PC-9 (cell line): ENCODE results near the gene ZBTB22. TPM values are rescaled to one million over a fixed set of nuclear protein-coding genes. Genes with fewer than 3 reads are reported as not detected.
A peak's percentile ranks its signal among the peaks of the same experiment; 100 is the strongest.
"Not testable (repeated sequence)": the region's sequence is repeated elsewhere in the genome, so short reads cannot be mapped to it uniquely, and the experiment has no call there.

ENCODE experiments used
- BruUV-seq: library from RNA; stranded (reverse); fragments of 400-500 nt; replicated peaks from 2 replicates; lab custom pipeline; 2021; lab: Mats Ljungman, UMichigan
- CTCF ChIA-PET: fragments of 300-600 bp; sonication (Branson Sonifier 250); formaldehyde crosslinking; loops from one replicate; lab custom pipeline; 2022; ENCODE audit warnings: antibody characterized with exemption; lab: Charles Lee
- POLR2A ChIA-PET: fragments of 300-600 bp; sonication (Branson Sonifier 250); formaldehyde crosslinking; loops from one replicate; lab custom pipeline; 2022; ENCODE audit warnings: antibody characterized with exemption; ENCODE audit not compliant: unreplicated experiment; lab: Charles Lee
- DNase-seq, 2 experiments: peaks; one replicate each; pipeline versions ENCODE4 v3.0.0 to v3.0.0-alpha.2; 2015 to 2022; ENCODE audit warnings: mixed read lengths in 1 of 2
- H2AFZ ChIP-seq: fragments of 200-600 bp; sonication (generic); 2 replicates; pipeline ENCODE4 v1.8.1; 2017; ENCODE audit warnings: antibody characterized with exemption
- H3F3A ChIP-seq: fragments of 200-600 bp; sonication (generic); 2 replicates; pipeline ENCODE4 v1.8.1; 2017; ENCODE audit warnings: antibody characterized with exemption, mild to moderate bottlenecking, low read depth; ENCODE audit not compliant: insufficient read depth
- H3K27ac ChIP-seq: fragments of 200-600 bp; sonication (generic); 2 replicates; pipeline ENCODE4 v1.6.1; 2016; ENCODE audit warnings: mixed run types
- H3K27me3 ChIP-seq: fragments of 200-600 bp; sonication (generic); 2 replicates; pipeline ENCODE4 v1.6.1; 2016; ENCODE audit warnings: low read depth, mixed run types; ENCODE audit not compliant: insufficient read depth
- H3K36me3 ChIP-seq: fragments of 200-600 bp; sonication (generic); 2 replicates; pipeline ENCODE4 v1.6.1; 2016; ENCODE audit warnings: low read depth, mixed run types
- H3K4me1 ChIP-seq: fragments of 200-600 bp; sonication (generic); replicated peaks from 2 replicates; pipeline ENCODE4 v1.6.1; 2016; ENCODE audit warnings: mixed run types; ENCODE audit not compliant: insufficient read depth
- H3K4me2 ChIP-seq: fragments of 200-600 bp; sonication (generic); 2 replicates; pipeline ENCODE4 v1.6.1; 2017; ENCODE audit warnings: mixed run types
- H3K4me3 ChIP-seq: fragments of 200-600 bp; sonication (generic); 2 replicates; pipeline ENCODE4 v1.6.1; 2016; ENCODE audit warnings: mixed run types
- H3K79me2 ChIP-seq: fragments of 200-600 bp; sonication (generic); 2 replicates; pipeline ENCODE4 v1.6.1; 2017; ENCODE audit warnings: low read depth, mixed run types
- H3K9me2 ChIP-seq: fragments of 200-600 bp; sonication (generic); 2 replicates; pipeline ENCODE4 v1.8.1; 2017; ENCODE audit warnings: mild to moderate bottlenecking; ENCODE audit not compliant: insufficient read depth
- H3K9me3 ChIP-seq: fragments of 200-600 bp; sonication (generic); 2 replicates; pipeline ENCODE4 v1.8.1; 2016; ENCODE audit warnings: low read depth; ENCODE audit not compliant: insufficient read depth
- H4K20me1 ChIP-seq: fragments of 200-600 bp; sonication (generic); 2 replicates; pipeline ENCODE4 v1.8.1; 2017; ENCODE audit not compliant: insufficient read depth
- CTCF ChIP-seq: fragments of 200-600 bp; sonication (generic); conservative IDR thresholded peaks from 2 replicates; pipeline ENCODE4 v1.6.1; 2017; ENCODE audit warnings: mixed run types, antibody characterized with exemption, mild to moderate bottlenecking, moderate library complexity
- EZH2 ChIP-seq: fragments of 200-600 bp; sonication (generic); IDR thresholded peaks from 2 replicates; pipeline ENCODE4 v1.8.0; 2017; ENCODE audit warnings: antibody characterized with exemption, low read depth
- intact Hi-C: fragments of 100-400 bp; cut with micrococcal nuclease; formaldehyde crosslinking; loops from one replicate; pipeline ENCODE4 v1.10.0; 2022; ENCODE audit not compliant: unreplicated experiment
- total RNA-seq: library from RNA; stranded (reverse); gene quantifications from 2 replicates; pipeline ENCODE4 v1.2.3, GENCODE V29; 2021

ZBTB22 gene
- total RNA-seq, 1 experiment from 2014 or later = 20.8 TPM

DNA sequence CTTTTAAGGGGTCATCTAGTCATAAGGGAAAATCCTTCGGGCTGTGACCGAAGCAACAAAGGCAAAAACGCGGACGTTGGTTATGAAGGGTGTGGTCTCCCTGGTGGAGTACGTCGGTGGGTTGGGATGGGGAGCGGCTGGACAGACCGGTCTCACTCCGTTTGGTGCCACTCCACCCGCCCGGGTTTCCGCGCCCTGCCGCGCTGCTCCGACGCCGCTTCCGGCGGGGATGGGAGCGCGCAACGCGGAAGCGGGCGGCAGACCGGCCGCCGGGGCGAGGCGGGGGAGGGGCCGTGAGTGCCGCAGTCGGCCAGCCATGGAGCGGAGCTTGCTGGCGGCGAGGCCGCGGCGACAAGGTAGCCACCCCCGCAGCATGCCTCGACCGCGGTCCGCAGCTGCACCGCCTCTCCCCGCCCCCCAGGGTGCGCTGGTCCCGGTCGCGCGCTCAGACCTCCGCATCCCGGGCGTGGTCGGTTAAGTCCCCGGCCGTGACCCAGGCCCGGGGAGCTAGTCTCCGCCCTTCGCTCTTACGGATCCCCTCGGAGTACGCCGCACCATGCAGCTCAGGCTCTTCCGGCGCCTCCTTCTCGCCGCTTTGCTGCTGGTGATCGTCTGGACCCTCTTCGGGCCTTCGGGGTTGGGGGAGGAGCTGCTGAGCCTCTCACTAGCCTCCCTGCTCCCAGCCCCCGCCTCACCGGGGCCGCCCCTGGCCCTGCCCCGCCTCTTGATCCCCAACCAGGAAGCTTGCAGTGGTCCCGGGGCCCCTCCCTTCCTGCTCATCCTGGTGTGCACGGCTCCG, 40.5 kb downstream of the ZBTB22 start, which contains the start of gene B3GALT4:
Gene B3GALT4 (plus strand): TSS at position 260 of the 799 bp plus-strand sequence. CDS start 297 bp downstream, at position 557.
- Histone ChIP-seq H3K4me2 (peak within 1 kb of the TSS; percentile 96), H3K4me3 (peak within 1 kb of the TSS; percentile 70; the same call in 1 of the 2 replicates), H3K27ac (peak within 1 kb of the TSS; percentile 79), H3K9me3 (no peaks in the 10 kb centered on the region), H3K9me2 (no peaks in the 10 kb centered on the region), H3K4me1 (peaks cover 36% of the 10 kb centered on the region), H4K20me1 (peaks cover 36% of the 10 kb centered on the region), H3K27me3 (no peaks in the 10 kb centered on the region), H3K36me3 (peaks cover 44% of the 10 kb centered on the region), H3F3A (peaks cover 91% of the 10 kb centered on the region), H2AFZ (no peak within 1 kb of the TSS), H3K79me2 (peaks cover 40% of the 10 kb centered on the region)
- BruUV-seq = no TSS peak
- intact Hi-C loops = loop anchor here (2.0 to 10.0 kb wide), 2 partner anchors 22 to 72 kb away; partner anchors contain the start of genes HSD17B8, RGL2, RING1 and RXRB
- CTCF ChIA-PET = interaction anchor here (0.5 to 0.6 kb wide), 2 partner anchors 25 to 442 kb away, joined by 3 to 8 read pairs; no protein-coding TSS in a partner anchor
- DNase-seq = peak; percentile 92 to 93
- POLR2A ChIA-PET = interaction anchor here (0.7 to 0.9 kb wide), 3 partner anchors 12 to 22 kb away, joined by 5 to 13 read pairs (median 5); partner anchors contain the start of genes PFDN6 and WDR46
- TF ChIP-seq CTCF = peak; percentile 63
- no peak for TF ChIP-seq EZH2

DNA sequence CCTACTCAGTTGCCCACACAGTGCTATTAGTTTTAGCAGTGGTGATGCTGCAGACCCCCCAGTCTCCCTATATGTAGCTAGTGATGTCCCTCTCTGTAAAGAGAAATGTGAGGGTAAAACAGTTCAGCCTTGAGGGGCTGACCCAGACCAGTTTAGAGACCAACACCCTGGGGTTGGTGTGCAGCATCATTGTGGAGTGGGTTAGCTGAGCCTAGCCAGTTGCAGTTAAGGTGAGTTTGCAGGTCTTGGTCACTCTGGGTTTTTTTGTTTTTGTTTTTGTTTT, 41.0 kb downstream of the ZBTB22 start:
- Histone ChIP-seq H3K4me2 (peak overlapping the region; percentile 96), H3K79me2 (peaks cover 42% of the 10 kb centered on the region), H3F3A (peaks cover 89% of the 10 kb centered on the region), H4K20me1 (peaks cover 36% of the 10 kb centered on the region), H3K27me3 (no peaks in the 10 kb centered on the region), H3K9me3 (no peaks in the 10 kb centered on the region), H3K36me3 (peaks cover 44% of the 10 kb centered on the region), H3K4me1 (peaks cover 36% of the 10 kb centered on the region), H3K4me3 (peak overlapping the region; percentile 70; the same call in 1 of the 2 replicates), H3K27ac (peak overlapping the region; percentile 79), H3K9me2 (no peaks in the 10 kb centered on the region), H2AFZ (no peak overlapping the region)
- intact Hi-C loops = loop anchor here (2.0 to 10.0 kb wide), 2 partner anchors 22 to 72 kb away; partner anchors contain the start of genes HSD17B8, RGL2, RING1 and RXRB
- TF ChIP-seq CTCF = no peak
- TF ChIP-seq EZH2 = no peak
- DNase-seq = no peak
- CTCF ChIA-PET = interaction anchor here (0.6 kb wide), 1 partner anchor 443 kb away, joined by 3 read pairs; no protein-coding TSS in a partner anchor
- BruUV-seq = no TSS peak
- POLR2A ChIA-PET = no interaction called here

DNA sequence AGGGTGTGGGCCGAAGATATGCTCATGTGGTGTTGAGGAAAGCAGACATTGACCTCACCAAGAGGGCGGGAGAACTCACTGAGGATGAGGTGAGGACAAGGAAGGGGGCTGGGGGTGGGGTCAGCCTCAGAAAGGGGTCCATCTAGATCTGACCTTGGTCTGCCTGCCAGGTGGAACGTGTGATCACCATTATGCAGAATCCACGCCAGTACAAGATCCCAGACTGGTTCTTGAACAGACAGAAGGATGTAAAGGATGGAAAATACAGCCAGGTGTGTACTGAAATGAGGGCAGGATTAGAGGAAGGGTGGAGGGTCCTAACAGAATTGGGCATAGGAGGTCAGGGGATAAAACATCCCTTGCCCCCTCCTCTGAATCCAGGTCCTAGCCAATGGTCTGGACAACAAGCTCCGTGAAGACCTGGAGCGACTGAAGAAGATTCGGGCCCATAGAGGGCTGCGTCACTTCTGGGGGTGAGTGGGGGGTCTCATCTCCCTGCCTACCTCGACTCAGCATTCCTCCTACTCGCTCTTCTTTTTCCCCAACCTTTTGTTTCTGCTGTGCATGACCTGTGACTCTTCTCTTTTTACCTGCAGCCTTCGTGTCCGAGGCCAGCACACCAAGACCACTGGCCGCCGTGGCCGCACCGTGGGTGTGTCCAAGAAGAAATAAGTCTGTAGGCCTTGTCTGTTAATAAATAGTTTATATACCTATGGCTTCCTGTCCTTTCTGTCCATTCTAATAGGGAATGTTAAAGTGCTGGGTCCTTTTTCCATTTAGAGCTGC, 41.6 kb downstream of the ZBTB22 start:
- H3K4me3 ChIP-seq = peak overlapping the region; percentile 70; the same call in 1 of the 2 replicates
- TSS peak; percentile 36 for BruUV-seq
- peaks cover 36% of the 10 kb centered on the region for H4K20me1 ChIP-seq
- H2AFZ ChIP-seq, H3K9me2 ChIP-seq, POLR2A ChIA-PET, H3K27me3 ChIP-seq, H3K9me3 ChIP-seq: not testable (repeated sequence)
- CTCF ChIA-PET = interaction anchor here (0.6 to 0.7 kb wide), 2 partner anchors 11 to 443 kb away, joined by 3 to 5 read pairs; no protein-coding TSS in a partner anchor
- peak in 1 of 2 experiments; percentile 15 for DNase-seq
- H3K27ac ChIP-seq = peak overlapping the region; percentile 79
- peaks cover 44% of the 10 kb centered on the region for H3K36me3 ChIP-seq
- H3F3A ChIP-seq = peaks cover 84% of the 10 kb centered on the region
- intact Hi-C loops = loop anchor here (2.0 to 10.0 kb wide), 2 partner anchors 23 to 71 kb away; partner anchors contain the start of genes HSD17B8, RGL2, RING1 and RXRB
- peak overlapping the region; percentile 96 for H3K4me2 ChIP-seq
- peaks cover 45% of the 10 kb centered on the region for H3K79me2 ChIP-seq
- peaks cover 37% of the 10 kb centered on the region for H3K4me1 ChIP-seq
